Peyer's patch (tissue), 4 donors: ENCODE results near the gene ARHGAP28. TPM values are rescaled to one million over a fixed set of nuclear protein-coding genes. Genes with fewer than 3 reads are reported as not detected.

Source experiments
- DNase-seq, 3 donors: peaks; one replicate each; pipeline ENCODE4 v3.0.0-alpha.2; 2017 to 2019
- H3K27ac ChIP-seq, 4 donors: fragments of 200-600 bp; sonication (generic); one replicate each; pipeline ENCODE4 v1.5.1; 2016 to 2019
- H3K27me3 ChIP-seq, 2 donors: fragments of 200-600 bp; sonication (generic); one replicate each; pipeline ENCODE4 v1.5.1; 2019
- H3K36me3 ChIP-seq, 3 donors: fragments of 200-600 bp; sonication (generic); one replicate each; pipeline ENCODE4 v1.5.1; 2016 to 2019
- H3K4me1 ChIP-seq, 4 donors: fragments of 200-600 bp; sonication (generic); one replicate each; pipeline ENCODE4 v1.5.1; 2016 to 2019
- H3K4me3 ChIP-seq, 4 donors: fragments of 200-600 bp; sonication (generic); 1 replicate in 3 of 4; 2 replicates in 1 of 4; pipeline ENCODE4 v1.5.1; 2016 to 2019; ENCODE audit warnings: mild to moderate bottlenecking in 1 of 4
- H3K9me3 ChIP-seq, 4 donors: fragments of 200-600 bp; sonication (generic); one replicate each; pipeline ENCODE4 v1.5.1; 2016 to 2019; ENCODE audit warnings: mild to moderate bottlenecking in 1 of 4
- POLR2A ChIP-seq, 2 donors: fragments of 450-650 bp; IDR thresholded peaks; one replicate each; pipeline ENCODE4 v1.5.1; 2017; ENCODE audit warnings: antibody characterized with exemption in 2 of 2, mild to moderate bottlenecking in 2 of 2, moderate library complexity in 2 of 2
- total RNA-seq, 4 donors: library from RNA; depleted of rRNA; stranded (reverse); fragments of >200 nt; gene quantifications; one replicate each; pipeline ENCODE4 v1.1.0, GENCODE V29; 2016
- TF ChIP-seq, protein P1 (sequence below), 6 experiments: fragments of 450-650 bp in 4 of 6; fragments of 200-600 bp in 2 of 6; sonication (generic) in 1 of 6; IDR thresholded peaks; one replicate each; pipeline ENCODE4 v1.5.1; 2017 to 2019; ENCODE audit warnings: antibody characterized with exemption in 6 of 6, mild to moderate bottlenecking in 3 of 6, moderate library complexity in 1 of 6

Gene ARHGAP28
- total RNA-seq, 4 donors from 2014 or later, result 1.0 to 35.5 (median 3.3) TPM

DNA sequence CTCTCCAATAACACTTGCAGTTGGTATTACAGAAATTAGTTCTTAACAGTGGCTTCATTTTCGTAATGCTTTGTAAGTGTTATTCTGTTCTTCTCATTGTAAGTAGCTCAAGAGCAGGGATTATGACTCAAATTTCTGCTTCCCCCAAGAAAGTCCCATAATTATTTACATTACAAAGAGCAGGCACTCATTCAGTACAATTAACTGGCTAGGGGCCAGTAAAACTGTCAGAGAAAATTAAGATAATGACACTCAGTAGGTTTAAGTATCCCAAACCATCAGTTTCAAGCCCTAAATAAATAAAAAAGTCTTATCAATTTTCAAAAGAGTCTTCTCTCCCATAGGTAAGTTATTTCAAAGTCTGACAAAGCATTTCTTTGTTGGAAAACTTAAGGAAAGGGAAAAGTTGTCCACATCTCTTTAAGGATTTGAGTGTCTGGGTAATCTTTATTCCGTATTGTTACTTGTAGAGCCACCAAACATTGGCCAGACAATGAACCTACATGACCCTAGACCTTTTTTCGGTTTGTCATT lies 137.1 kb downstream of the ARHGAP28 start:
- no peak for TF ChIP-seq POLR2A (IDR thresholded peaks at IDR 0.05)
- TF ChIP-seq, protein P1, sequence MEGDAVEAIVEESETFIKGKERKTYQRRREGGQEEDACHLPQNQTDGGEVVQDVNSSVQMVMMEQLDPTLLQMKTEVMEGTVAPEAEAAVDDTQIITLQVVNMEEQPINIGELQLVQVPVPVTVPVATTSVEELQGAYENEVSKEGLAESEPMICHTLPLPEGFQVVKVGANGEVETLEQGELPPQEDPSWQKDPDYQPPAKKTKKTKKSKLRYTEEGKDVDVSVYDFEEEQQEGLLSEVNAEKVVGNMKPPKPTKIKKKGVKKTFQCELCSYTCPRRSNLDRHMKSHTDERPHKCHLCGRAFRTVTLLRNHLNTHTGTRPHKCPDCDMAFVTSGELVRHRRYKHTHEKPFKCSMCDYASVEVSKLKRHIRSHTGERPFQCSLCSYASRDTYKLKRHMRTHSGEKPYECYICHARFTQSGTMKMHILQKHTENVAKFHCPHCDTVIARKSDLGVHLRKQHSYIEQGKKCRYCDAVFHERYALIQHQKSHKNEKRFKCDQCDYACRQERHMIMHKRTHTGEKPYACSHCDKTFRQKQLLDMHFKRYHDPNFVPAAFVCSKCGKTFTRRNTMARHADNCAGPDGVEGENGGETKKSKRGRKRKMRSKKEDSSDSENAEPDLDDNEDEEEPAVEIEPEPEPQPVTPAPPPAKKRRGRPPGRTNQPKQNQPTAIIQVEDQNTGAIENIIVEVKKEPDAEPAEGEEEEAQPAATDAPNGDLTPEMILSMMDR (IDR thresholded peaks at IDR 0.05), result no peak
- Histone ChIP-seq H3K36me3 (no peaks in the 10 kb centered on the region), H3K27ac (no peak overlapping the region), H3K9me3 (no peaks in the 10 kb centered on the region), H3K4me3 (no peak overlapping the region), H3K4me1 (no peaks in the 10 kb centered on the region), H3K27me3 (no peaks in the 10 kb centered on the region)
- DNase-seq, result no peak

DNA sequence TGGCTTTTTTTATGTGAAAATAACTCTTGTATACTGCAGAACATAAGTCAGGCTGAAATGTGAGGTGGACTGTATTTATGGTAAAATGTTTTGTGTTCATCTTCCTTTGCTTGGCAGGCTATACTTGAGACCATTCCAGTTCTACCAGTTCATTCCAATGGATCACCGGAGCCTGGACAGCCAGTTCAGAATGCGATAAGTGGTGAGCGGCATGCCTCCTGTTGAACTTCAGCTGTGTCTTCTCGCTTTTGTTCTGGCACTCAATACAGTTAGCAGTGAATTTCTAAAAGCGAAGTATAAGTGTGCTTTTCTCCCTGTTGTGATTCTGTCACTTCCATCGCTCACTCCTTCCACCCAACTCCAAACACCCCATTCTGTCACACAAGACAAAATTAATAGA lies 138.5 kb downstream of the ARHGAP28 start:
- Histone ChIP-seq H3K4me3 (no peak overlapping the region), H3K27ac (no peak overlapping the region), H3K36me3 (no peaks in the 10 kb centered on the region), H3K4me1 (no peaks in the 10 kb centered on the region), H3K9me3 (no peaks in the 10 kb centered on the region), H3K27me3 (no peaks in the 10 kb centered on the region)
- DNase-seq, result no peak
- TF ChIP-seq, protein P1 (IDR thresholded peaks at IDR 0.05), result no peak
- no peak for TF ChIP-seq POLR2A (IDR thresholded peaks at IDR 0.05)

DNA sequence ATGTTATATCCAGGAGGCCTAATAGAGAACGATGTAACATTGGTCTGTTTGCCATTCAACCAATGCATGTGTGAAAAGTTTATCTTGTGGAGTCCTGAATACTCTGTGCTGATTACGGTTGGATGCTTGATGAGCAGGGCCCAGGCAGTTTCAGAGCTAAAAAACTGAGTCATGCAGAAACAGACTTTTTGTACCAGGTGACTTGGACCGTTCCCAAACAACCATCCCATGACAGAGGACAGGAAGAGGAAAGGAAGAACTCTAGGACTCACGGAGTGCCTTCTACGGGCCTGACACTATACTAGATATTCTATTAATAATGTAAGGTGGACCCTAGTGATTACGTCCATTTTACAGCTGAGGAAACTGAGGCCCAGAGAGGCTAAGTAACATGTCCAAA lies 142.1 kb downstream of the ARHGAP28 start:
- no peaks in the 10 kb centered on the region for H3K27me3 ChIP-seq
- no peak for TF ChIP-seq POLR2A (IDR thresholded peaks at IDR 0.05)
- TF ChIP-seq, protein P1 (IDR thresholded peaks at IDR 0.05), result no peak
- no peak overlapping the region for H3K27ac ChIP-seq
- no peak for DNase-seq
- no peaks in the 10 kb centered on the region for H3K36me3 ChIP-seq
- no peaks in the 10 kb centered on the region for H3K9me3 ChIP-seq
- H3K4me3 ChIP-seq, result no peak overlapping the region
- H3K4me1 ChIP-seq, result no peaks in the 10 kb centered on the region

DNA sequence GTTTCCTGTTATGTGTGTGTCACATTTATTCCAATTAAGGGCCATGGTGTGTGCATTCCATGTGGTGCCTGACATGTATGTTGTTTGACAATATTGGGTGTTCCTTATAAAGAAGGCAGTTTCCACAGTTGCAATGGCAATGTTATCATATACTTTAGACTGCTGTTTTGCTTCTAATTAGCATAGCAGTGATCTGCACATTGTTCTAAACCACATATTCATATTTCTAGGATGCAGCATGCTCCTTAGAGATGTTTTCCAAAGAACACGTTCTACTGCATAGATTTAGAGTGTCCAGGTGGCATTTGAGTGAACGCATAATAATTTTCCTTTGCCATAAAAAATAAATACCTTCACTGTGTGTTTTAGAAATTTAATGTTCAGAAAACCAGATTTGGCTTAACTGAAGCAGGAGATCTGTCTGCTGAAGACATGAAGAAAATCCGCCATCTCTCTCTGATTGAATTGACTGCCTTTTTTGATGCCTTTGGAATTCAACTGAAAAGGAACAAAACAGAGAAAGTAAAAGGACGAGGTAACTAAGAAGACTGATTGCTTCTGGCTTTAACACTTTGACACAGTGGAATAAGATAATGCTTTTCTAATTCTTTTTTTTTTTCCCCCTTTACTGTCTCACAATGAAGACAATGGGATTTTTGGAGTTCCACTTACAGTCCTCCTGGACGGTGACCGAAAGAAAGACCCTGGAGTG lies 143.7 kb downstream of the ARHGAP28 start:
- Histone ChIP-seq H3K4me3 (no peak overlapping the region), H3K27ac (no peak overlapping the region), H3K4me1 (no peaks in the 10 kb centered on the region), H3K9me3 (no peaks in the 10 kb centered on the region), H3K36me3 (no peaks in the 10 kb centered on the region), H3K27me3 (no peaks in the 10 kb centered on the region)
- TF ChIP-seq, protein P1 (IDR thresholded peaks at IDR 0.05), result no peak
- TF ChIP-seq POLR2A (IDR thresholded peaks at IDR 0.05), result no peak
- DNase-seq, result no peak

DNA sequence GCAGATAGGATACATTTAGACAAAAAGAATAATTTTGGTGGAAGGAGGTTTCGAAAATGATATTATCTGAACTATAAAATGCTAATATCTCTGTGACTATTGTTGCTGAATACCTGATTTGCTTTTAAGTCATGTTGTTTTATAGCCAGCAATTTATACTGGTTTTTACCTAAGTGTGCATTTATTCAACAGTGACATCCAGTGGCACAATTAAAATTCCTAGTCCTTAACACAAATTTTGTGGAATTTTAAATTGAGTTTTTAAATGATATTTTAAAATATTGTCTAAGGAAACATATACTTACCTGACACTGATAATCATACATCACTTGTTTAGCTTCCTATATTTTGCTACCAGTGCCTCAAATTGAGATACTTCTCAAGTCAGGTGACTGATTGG lies 144.8 kb downstream of the ARHGAP28 start:
- Histone ChIP-seq H3K27ac (no peak overlapping the region), H3K36me3 (no peaks in the 10 kb centered on the region), H3K4me1 (no peaks in the 10 kb centered on the region), H3K4me3 (no peak overlapping the region), H3K27me3 (no peaks in the 10 kb centered on the region), H3K9me3 (no peaks in the 10 kb centered on the region)
- DNase-seq, result no peak
- TF ChIP-seq, protein P1 (IDR thresholded peaks at IDR 0.05), result no peak
- TF ChIP-seq POLR2A (IDR thresholded peaks at IDR 0.05), result no peak
